Spleen (tissue), 11 donors: ENCODE results near the gene PADI2. TPM values are rescaled to one million over a fixed set of nuclear protein-coding genes. Genes with fewer than 3 reads are reported as not detected.

Experiments used
- DNase-seq: peaks from one replicate; pipeline ENCODE4 v3.0.0-alpha.2; 2020
- H3K27ac ChIP-seq, 8 donors: fragments of 200-600 bp; sonication (generic) in 7 of 8; 1 replicate in 4 of 8; 2 replicates in 4 of 8; pipeline versions ENCODE4 v1.5.0 to v1.8.0; 2016 to 2021; ENCODE audit warnings: inconsistent platforms in 4 of 8, mild to moderate bottlenecking in 4 of 8, moderate library complexity in 1 of 8
- H3K27me3 ChIP-seq, 7 donors: fragments of 200-600 bp; sonication (generic) in 6 of 7; replicated peaks in 1 of 7; 1 replicate in 4 of 7; 2 replicates in 3 of 7; pipeline versions ENCODE4 v1.5.0 to v1.8.0; 2016 to 2021; ENCODE audit warnings: inconsistent platforms in 3 of 7, mild to moderate bottlenecking in 1 of 7
- H3K36me3 ChIP-seq, 6 donors: fragments of 200-600 bp; sonication (generic) in 5 of 6; 1 replicate in 4 of 6; 2 replicates in 2 of 6; pipeline versions ENCODE4 v1.5.0 to v1.8.0; 2016 to 2021; ENCODE audit warnings: inconsistent platforms in 2 of 6
- H3K4me1 ChIP-seq, 6 donors: fragments of 200-600 bp; sonication (generic) in 5 of 6; 1 replicate in 3 of 6; 2 replicates in 3 of 6; pipeline versions ENCODE4 v1.5.0 to v1.8.0; 2016 to 2021; ENCODE audit warnings: inconsistent platforms in 3 of 6
- H3K4me3 ChIP-seq, 8 donors: fragments of 200-600 bp; sonication (generic) in 7 of 8; 1 replicate in 4 of 8; 2 replicates in 4 of 8; pipeline versions ENCODE4 v1.5.0 to v1.8.0; 2016 to 2021; ENCODE audit warnings: inconsistent platforms in 4 of 8, mild to moderate bottlenecking in 4 of 8, moderate library complexity in 2 of 8
- H3K9me3 ChIP-seq, 8 donors: fragments of 200-600 bp; sonication (generic) in 7 of 8; 1 replicate in 4 of 8; 2 replicates in 4 of 8; pipeline versions ENCODE4 v1.5.0 to v1.8.0; 2016 to 2021; ENCODE audit warnings: inconsistent platforms in 4 of 8
- POLR2A ChIP-seq, 3 donors: fragments of 450-650 bp; IDR thresholded peaks; one replicate each; pipeline ENCODE4 v1.5.1; 2017; ENCODE audit warnings: antibody characterized with exemption in 3 of 3, mild to moderate bottlenecking in 1 of 3
- POLR2AphosphoS5 ChIP-seq, 3 donors: sonication (generic); formaldehyde crosslinking; IDR thresholded peaks; one replicate each; pipeline ENCODE4 v1.5.1; 2017; ENCODE audit warnings: antibody characterized with exemption in 3 of 3
- WGBS, 5 donors: extraction: QIAGEN DNeasy Blood & Tissue Kit in 3 of 5; methylation state at CpG; one replicate each; pipeline versions ENCODE4 v1.1.5 to v1.1.7; 2013 to 2018; 5-methylcytosine and 5-hydroxymethylcytosine counted together
- intact Hi-C: fragments of 100-400 bp; cut with DNase I; formaldehyde crosslinking; loops from one replicate; pipeline ENCODE4 v1.15.0; 2023; ENCODE audit warnings: low total_unique reads
- polyA plus RNA-seq, 3 donors: library from polyadenylated mRNA; stranded (reverse); fragments of 200-250 nt; gene quantifications; one replicate each; pipeline ENCODE4 v1.2.1, GENCODE V29; 2013
- total RNA-seq, 7 donors: library from RNA; depleted of rRNA in 3 of 7; stranded (reverse); fragments of >200 nt in 3 of 7; fragmentation: NEBNext Ultra II Directional in 4 of 7; extraction: Animal tissue kit (Norgen Biotek cat#: 25700) in 4 of 7; gene quantifications; one replicate each; pipeline versions ENCODE4 v1.1.0 to v1.2.1, GENCODE V29; 2016 to 2021
- TF ChIP-seq, protein P1 (sequence below), 11 experiments: fragments of 200-600 bp in 7 of 11; fragments of 450-650 bp in 4 of 11; sonication (generic) in 4 of 11; IDR thresholded peaks in 8 of 11; conservative IDR thresholded peaks in 3 of 11; 1 replicate in 7 of 11; 2 replicates in 4 of 11; pipeline versions ENCODE4 v1.4.0 to v1.8.0; 2016 to 2021; ENCODE audit warnings: antibody characterized with exemption in 11 of 11, inconsistent platforms in 4 of 11, mild to moderate bottlenecking in 1 of 11
- donor health status: healthy with polysubstance abuse.
- donor health status: DM: no; HTN: no; CAD: no; lungs with moderate emphysema.
- donor health status: DM: no; HTN: no; CAD: no.
- donor health status: Bipolar disorder and iron deficiency.
- donor health status: healthy.
- donor health status: DM: no; HTN: no; CAD: no.
- donor health status: DM: yes; HTN: yes; CAD: no.

Gene PADI2
- total and polyA plus RNA-seq, 10 donors: 0.50 to 63.6 (median 18.6) TPM

DNA sequence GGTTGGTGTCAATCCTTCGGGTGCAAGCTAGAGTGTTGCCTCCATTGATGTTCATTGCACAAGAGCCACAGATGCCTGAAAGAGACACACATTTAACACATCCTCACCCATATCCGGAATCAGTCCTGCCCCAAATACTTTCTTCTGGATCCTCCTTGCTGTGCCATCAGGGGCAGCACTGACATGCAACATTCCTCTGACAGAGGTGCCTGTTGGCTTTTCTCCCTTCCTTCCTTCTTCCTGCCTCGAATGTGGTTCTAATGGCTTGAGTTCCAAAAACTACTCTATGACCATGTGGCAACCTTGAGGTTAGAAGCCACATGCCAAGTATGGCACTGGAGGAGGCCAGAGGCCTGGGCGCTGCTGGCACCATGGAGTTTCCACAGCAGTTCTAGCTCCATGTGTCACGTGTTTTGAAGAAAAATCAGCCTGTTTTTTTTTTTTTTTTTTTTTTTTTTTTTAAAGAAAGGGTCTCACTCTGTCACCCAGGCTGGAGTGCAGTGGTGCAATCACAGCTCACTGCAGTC lies 90.5 kb downstream of the PADI2 start:
- H3K27ac ChIP-seq: no peak overlapping the region
- H3K36me3 ChIP-seq: peaks cover 6 to 100% (median 88%) of the 10 kb centered on the region in 6 donors

DNA sequence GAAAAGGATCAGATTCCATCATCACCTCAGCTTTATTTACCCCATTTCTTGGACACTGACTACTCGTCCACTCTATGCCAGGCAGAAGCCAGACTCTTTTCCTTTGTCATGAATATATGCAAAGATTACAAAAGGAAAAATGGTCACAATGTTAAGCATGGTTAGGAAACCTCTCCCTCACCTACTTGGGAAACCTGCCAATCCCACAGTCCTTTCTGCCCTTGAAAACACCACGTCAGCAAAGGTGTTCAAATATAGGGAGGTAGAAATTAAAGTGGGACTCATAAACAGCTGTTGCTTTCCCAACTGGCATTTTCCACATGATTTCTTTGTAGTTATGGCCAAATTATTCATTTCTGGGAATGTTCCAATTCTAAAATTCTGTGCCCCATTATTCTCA lies 91.4 kb downstream of the PADI2 start:
- no peak for TF ChIP-seq POLR2AphosphoS5 (IDR thresholded peaks at IDR 0.05)
- TF ChIP-seq, protein P1, sequence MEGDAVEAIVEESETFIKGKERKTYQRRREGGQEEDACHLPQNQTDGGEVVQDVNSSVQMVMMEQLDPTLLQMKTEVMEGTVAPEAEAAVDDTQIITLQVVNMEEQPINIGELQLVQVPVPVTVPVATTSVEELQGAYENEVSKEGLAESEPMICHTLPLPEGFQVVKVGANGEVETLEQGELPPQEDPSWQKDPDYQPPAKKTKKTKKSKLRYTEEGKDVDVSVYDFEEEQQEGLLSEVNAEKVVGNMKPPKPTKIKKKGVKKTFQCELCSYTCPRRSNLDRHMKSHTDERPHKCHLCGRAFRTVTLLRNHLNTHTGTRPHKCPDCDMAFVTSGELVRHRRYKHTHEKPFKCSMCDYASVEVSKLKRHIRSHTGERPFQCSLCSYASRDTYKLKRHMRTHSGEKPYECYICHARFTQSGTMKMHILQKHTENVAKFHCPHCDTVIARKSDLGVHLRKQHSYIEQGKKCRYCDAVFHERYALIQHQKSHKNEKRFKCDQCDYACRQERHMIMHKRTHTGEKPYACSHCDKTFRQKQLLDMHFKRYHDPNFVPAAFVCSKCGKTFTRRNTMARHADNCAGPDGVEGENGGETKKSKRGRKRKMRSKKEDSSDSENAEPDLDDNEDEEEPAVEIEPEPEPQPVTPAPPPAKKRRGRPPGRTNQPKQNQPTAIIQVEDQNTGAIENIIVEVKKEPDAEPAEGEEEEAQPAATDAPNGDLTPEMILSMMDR (IDR thresholded peaks at IDR 0.05 in 8 of 11, conservative IDR thresholded peaks at IDR 0.05 in 3 of 11): no peak
- TF ChIP-seq POLR2A (IDR thresholded peaks at IDR 0.05): no peak
- WGBS, 5 donors: 66 to 85% (median 73%) methylated on average over 2 of the region's 2 CpGs
- DNase-seq: no peak
- H3K36me3 ChIP-seq: peaks cover 6 to 100% (median 90%) of the 10 kb centered on the region in 6 donors
- no peaks in the 10 kb centered on the region for H3K9me3 ChIP-seq
- H3K4me1 ChIP-seq: peaks cover 0 to 30% (median 8%) of the 10 kb centered on the region in 6 donors
- no peaks in the 10 kb centered on the region for H3K27me3 ChIP-seq
- no peak overlapping the region for H3K27ac ChIP-seq
- H3K4me3 ChIP-seq: no peak overlapping the region
- intact Hi-C loops: no loop called here

More for the DNA sequence above, 90.5 kb downstream of the PADI2 start:
- intact Hi-C loops: no loop called here
- no peaks in the 10 kb centered on the region for H3K27me3 ChIP-seq
- no peak overlapping the region for H3K4me3 ChIP-seq
- no peak for TF ChIP-seq POLR2AphosphoS5 (IDR thresholded peaks at IDR 0.05)
- no peak for TF ChIP-seq POLR2A (IDR thresholded peaks at IDR 0.05)
- TF ChIP-seq, protein P1 (IDR thresholded peaks at IDR 0.05 in 8 of 11, conservative IDR thresholded peaks at IDR 0.05 in 3 of 11): no peak
- 71 to 86% (median 83%) methylated on average over 5 of the region's 5 CpGs for WGBS, 5 donors
- H3K4me1 ChIP-seq: peaks cover 0 to 22% (median 5%) of the 10 kb centered on the region in 6 donors
- H3K9me3 ChIP-seq: no peaks in the 10 kb centered on the region
- no peak for DNase-seq

DNA sequence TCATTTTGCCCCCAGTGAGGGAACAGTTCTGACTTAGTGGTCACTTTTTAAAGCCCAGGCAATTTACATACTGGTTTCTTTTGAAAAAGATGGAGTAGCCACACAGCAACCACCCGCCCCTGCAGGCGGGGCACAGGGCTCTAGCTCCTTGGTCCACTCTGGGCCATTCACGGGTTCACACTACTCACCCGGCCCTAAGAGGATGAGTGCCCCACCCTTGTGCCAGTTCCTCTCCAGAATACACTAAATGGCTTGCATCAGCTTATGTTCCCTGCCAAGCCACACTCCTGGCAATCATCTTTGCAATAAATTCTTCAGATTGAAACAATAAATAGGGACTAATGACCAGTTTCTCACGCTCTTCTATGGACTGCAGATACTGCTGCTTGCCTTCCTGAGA lies 91.8 kb downstream of the PADI2 start:
- peaks cover 6 to 100% (median 90%) of the 10 kb centered on the region in 6 donors for H3K36me3 ChIP-seq

DNA sequence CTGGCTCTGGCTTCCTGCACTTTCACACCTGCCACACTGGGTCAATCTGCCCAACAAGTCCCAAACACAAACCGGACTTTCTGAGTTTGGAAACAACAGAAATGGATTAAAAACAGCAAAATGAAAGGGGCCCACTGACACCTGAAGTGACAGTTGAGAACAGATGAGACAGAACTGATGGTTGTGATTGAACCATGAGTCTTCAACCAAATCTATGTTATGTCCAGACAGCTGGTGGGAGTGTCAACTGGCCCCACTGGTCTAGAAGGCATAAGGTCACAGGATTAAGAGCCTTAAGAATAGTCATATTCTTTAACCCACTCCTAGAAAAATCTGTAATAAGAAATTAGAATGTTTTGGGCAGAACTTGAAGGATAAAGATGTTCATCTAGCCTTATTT lies 94.5 kb downstream of the PADI2 start:
- Histone ChIP-seq H3K27me3 (no peaks in the 10 kb centered on the region), H3K9me3 (no peaks in the 10 kb centered on the region), H3K4me3 (no peak overlapping the region), H3K4me1 (peaks cover 0 to 35% (median 8%) of the 10 kb centered on the region in 6 donors), H3K27ac (no peak overlapping the region), H3K36me3 (peaks cover 6 to 100% (median 96%) of the 10 kb centered on the region in 6 donors)
- TF ChIP-seq POLR2A (IDR thresholded peaks at IDR 0.05) (no peak), POLR2AphosphoS5 (IDR thresholded peaks at IDR 0.05) (no peak)
- TF ChIP-seq, protein P1 (IDR thresholded peaks at IDR 0.05 in 8 of 11, conservative IDR thresholded peaks at IDR 0.05 in 3 of 11): no peak
- intact Hi-C loops: no loop called here
- DNase-seq: no peak
- WGBS, 5 donors: 79 to 93% (median 88%) methylated on average over 1 of the region's 1 CpG

More for the DNA sequence above, 91.8 kb downstream of the PADI2 start:
- DNase-seq: no peak
- H3K4me3 ChIP-seq: no peak overlapping the region
- intact Hi-C loops: no loop called here
- WGBS, 5 donors: 66 to 85% (median 78%) methylated on average over 4 to 5 of the region's 5 CpGs
- no peaks in the 10 kb centered on the region for H3K27me3 ChIP-seq
- H3K9me3 ChIP-seq: no peaks in the 10 kb centered on the region
- H3K4me1 ChIP-seq: peaks cover 0 to 32% (median 8%) of the 10 kb centered on the region in 6 donors
- TF ChIP-seq POLR2AphosphoS5 (IDR thresholded peaks at IDR 0.05): no peak
- TF ChIP-seq POLR2A (IDR thresholded peaks at IDR 0.05): no peak
- TF ChIP-seq, protein P1 (IDR thresholded peaks at IDR 0.05 in 8 of 11, conservative IDR thresholded peaks at IDR 0.05 in 3 of 11): no peak
- no peak overlapping the region for H3K27ac ChIP-seq
